Activated naive CD4-positive, alpha-beta T cell treated with anti-CD3 and anti-CD28 coated beads, Interleukin-2, amount 50 U/mL, for 24 hours (primary cell): Measurements from ENCODE around the gene PUM1.

ENCODE experiments used
- H3K27ac Mint-ChIP-seq: one replicate; pipeline ENCODE4 v1.8.0; 2021; ENCODE audit warnings: mild to moderate bottlenecking, mixed read lengths
- H3K27me3 Mint-ChIP-seq: one replicate; pipeline ENCODE4 v1.8.0; 2021; ENCODE audit warnings: mixed read lengths
- H3K36me3 Mint-ChIP-seq: one replicate; pipeline ENCODE4 v1.8.0; 2021; ENCODE audit warnings: mixed read lengths
- H3K4me1 Mint-ChIP-seq: one replicate; pipeline ENCODE4 v1.8.0; 2021; ENCODE audit warnings: mixed read lengths
- H3K4me3 Mint-ChIP-seq: one replicate; pipeline ENCODE4 v1.8.0; 2021; ENCODE audit warnings: mild to moderate bottlenecking, mixed read lengths
- H3K9me3 Mint-ChIP-seq: one replicate; pipeline ENCODE4 v1.8.0; 2021; ENCODE audit warnings: mixed read lengths

PUM1 gene

GRCh38 chr1:30908696-30909364, 156.7 kb downstream of the PUM1 start, which contains the start of gene SDC3:
Gene SDC3, minus strand, starts transcription at chr1:30908758. Its CDS starts 172 bp downstream, at chr1:30908586.
- H3K27ac Mint-ChIP-seq, result peak within 1 kb of the TSS; percentile 65
- no peaks in the 10 kb centered on the region for H3K9me3 Mint-ChIP-seq
- peaks cover 14% of the 10 kb centered on the region for H3K27me3 Mint-ChIP-seq
- H3K4me1 Mint-ChIP-seq, result peaks cover 15% of the 10 kb centered on the region
- H3K4me3 Mint-ChIP-seq, result peak within 1 kb of the TSS; percentile 86
- no peaks in the 10 kb centered on the region for H3K36me3 Mint-ChIP-seq

GRCh38 chr1:30908316-30908695, 157.2 kb downstream of the PUM1 start:
- Mint-ChIP-seq H3K27me3 (peaks cover 14% of the 10 kb centered on the region), H3K4me1 (peaks cover 15% of the 10 kb centered on the region), H3K36me3 (no peaks in the 10 kb centered on the region), H3K9me3 (no peaks in the 10 kb centered on the region), H3K4me3 (no peak overlapping the region), H3K27ac (no peak overlapping the region)

- Mint-ChIP-seq H3K4me3 (peak overlapping the region; percentile 80), H3K27me3 (peaks cover 14% of the 10 kb centered on the region), H3K4me1 (peaks cover 15% of the 10 kb centered on the region), H3K27ac (peak overlapping the region; percentile 70), H3K9me3 (no peaks in the 10 kb centered on the region), H3K36me3 (no peaks in the 10 kb centered on the region)
These were observed 157.8 kb downstream of the PUM1 start for GRCh38 chr1:30907481-30908315.

- H3K4me3 Mint-ChIP-seq, result peak overlapping the region; percentile 80
- H3K27ac Mint-ChIP-seq, result peak overlapping the region; percentile 70
- H3K9me3 Mint-ChIP-seq, result no peaks in the 10 kb centered on the region
- peaks cover 14% of the 10 kb centered on the region for H3K27me3 Mint-ChIP-seq
- H3K36me3 Mint-ChIP-seq, result no peaks in the 10 kb centered on the region
- peaks cover 15% of the 10 kb centered on the region for H3K4me1 Mint-ChIP-seq
These were observed 158.7 kb downstream of the PUM1 start for GRCh38 chr1:30906631-30907441.

GRCh38 chr1:30905916-30906620, 159.4 kb downstream of the PUM1 start:
- peaks cover 15% of the 10 kb centered on the region for H3K4me1 Mint-ChIP-seq
- H3K36me3 Mint-ChIP-seq, result no peaks in the 10 kb centered on the region
- peaks cover 14% of the 10 kb centered on the region for H3K27me3 Mint-ChIP-seq
- no peaks in the 10 kb centered on the region for H3K9me3 Mint-ChIP-seq
- no peak overlapping the region for H3K4me3 Mint-ChIP-seq
- H3K27ac Mint-ChIP-seq, result no peak overlapping the region

GRCh38 chr1:30905403-30905802, 160.1 kb downstream of the PUM1 start:
- no peaks in the 10 kb centered on the region for H3K36me3 Mint-ChIP-seq
- no peak overlapping the region for H3K27ac Mint-ChIP-seq
- peaks cover 14% of the 10 kb centered on the region for H3K27me3 Mint-ChIP-seq
- H3K4me3 Mint-ChIP-seq, result no peak overlapping the region
- peaks cover 15% of the 10 kb centered on the region for H3K4me1 Mint-ChIP-seq
- no peaks in the 10 kb centered on the region for H3K9me3 Mint-ChIP-seq

GRCh38 chr1:30904962-30905335, 160.6 kb downstream of the PUM1 start:
- Mint-ChIP-seq H3K27me3 (peaks cover 14% of the 10 kb centered on the region), H3K4me1 (peaks cover 15% of the 10 kb centered on the region), H3K36me3 (no peaks in the 10 kb centered on the region), H3K4me3 (no peak overlapping the region), H3K9me3 (no peaks in the 10 kb centered on the region), H3K27ac (no peak overlapping the region)

GRCh38 chr1:30904191-30904961, 161.1 kb downstream of the PUM1 start:
- Mint-ChIP-seq H3K27ac (no peak overlapping the region), H3K9me3 (no peaks in the 10 kb centered on the region), H3K4me3 (no peak overlapping the region), H3K36me3 (no peaks in the 10 kb centered on the region), H3K27me3 (peaks cover 10% of the 10 kb centered on the region), H3K4me1 (peaks cover 11% of the 10 kb centered on the region)

GRCh38 chr1:30903343-30904034, 162.0 kb downstream of the PUM1 start:
- Mint-ChIP-seq H3K4me3 (no peak overlapping the region), H3K9me3 (no peaks in the 10 kb centered on the region), H3K36me3 (no peaks in the 10 kb centered on the region), H3K27ac (no peak overlapping the region), H3K27me3 (peaks cover 8% of the 10 kb centered on the region), H3K4me1 (peaks cover 6% of the 10 kb centered on the region)

- peaks cover 6% of the 10 kb centered on the region for H3K4me1 Mint-ChIP-seq
- H3K9me3 Mint-ChIP-seq, result no peaks in the 10 kb centered on the region
- no peaks in the 10 kb centered on the region for H3K36me3 Mint-ChIP-seq
- no peak overlapping the region for H3K4me3 Mint-ChIP-seq
- H3K27ac Mint-ChIP-seq, result no peak overlapping the region
- peaks cover 8% of the 10 kb centered on the region for H3K27me3 Mint-ChIP-seq
These were observed 162.8 kb downstream of the PUM1 start for GRCh38 chr1:30902593-30903290.

GRCh38 chr1:30901798-30902581, 163.5 kb downstream of the PUM1 start:
- Mint-ChIP-seq H3K27ac (no peak overlapping the region), H3K36me3 (no peaks in the 10 kb centered on the region), H3K27me3 (peaks cover 2% of the 10 kb centered on the region), H3K9me3 (no peaks in the 10 kb centered on the region), H3K4me1 (no peaks in the 10 kb centered on the region), H3K4me3 (no peak overlapping the region)

GRCh38 chr1:30900931-30901560, 164.5 kb downstream of the PUM1 start:
- Mint-ChIP-seq H3K27me3 (no peaks in the 10 kb centered on the region), H3K27ac (no peak overlapping the region), H3K4me3 (no peak overlapping the region), H3K4me1 (no peaks in the 10 kb centered on the region), H3K9me3 (no peaks in the 10 kb centered on the region), H3K36me3 (no peaks in the 10 kb centered on the region)

- no peak overlapping the region for H3K4me3 Mint-ChIP-seq
- no peak overlapping the region for H3K27ac Mint-ChIP-seq
- no peaks in the 10 kb centered on the region for H3K36me3 Mint-ChIP-seq
- H3K4me1 Mint-ChIP-seq, result no peaks in the 10 kb centered on the region
- H3K27me3 Mint-ChIP-seq, result no peaks in the 10 kb centered on the region
- no peaks in the 10 kb centered on the region for H3K9me3 Mint-ChIP-seq
These were observed 165.0 kb downstream of the PUM1 start for GRCh38 chr1:30900486-30900885.
